Testis (tissue), 2 donors: ENCODE measurements around the gene LIG4.

Source experiments
- POLR2A ChIP-seq: fragments of 450-650 bp; IDR thresholded peaks from one replicate; pipeline ENCODE4 v1.6.1; 2017; ENCODE audit warnings: antibody characterized with exemption, mild to moderate bottlenecking, moderate library complexity
- TF ChIP-seq, protein P1 (sequence below), 3 experiments: fragments of 450-650 bp in 2 of 3; fragments of 200-600 bp in 1 of 3; sonication (generic) in 1 of 3; IDR thresholded peaks; one replicate each; pipeline ENCODE4 v1.5.1; 2016 to 2019; ENCODE audit warnings: antibody characterized with exemption in 3 of 3, mild to moderate bottlenecking in 2 of 3, moderate library complexity in 1 of 3

DNA sequence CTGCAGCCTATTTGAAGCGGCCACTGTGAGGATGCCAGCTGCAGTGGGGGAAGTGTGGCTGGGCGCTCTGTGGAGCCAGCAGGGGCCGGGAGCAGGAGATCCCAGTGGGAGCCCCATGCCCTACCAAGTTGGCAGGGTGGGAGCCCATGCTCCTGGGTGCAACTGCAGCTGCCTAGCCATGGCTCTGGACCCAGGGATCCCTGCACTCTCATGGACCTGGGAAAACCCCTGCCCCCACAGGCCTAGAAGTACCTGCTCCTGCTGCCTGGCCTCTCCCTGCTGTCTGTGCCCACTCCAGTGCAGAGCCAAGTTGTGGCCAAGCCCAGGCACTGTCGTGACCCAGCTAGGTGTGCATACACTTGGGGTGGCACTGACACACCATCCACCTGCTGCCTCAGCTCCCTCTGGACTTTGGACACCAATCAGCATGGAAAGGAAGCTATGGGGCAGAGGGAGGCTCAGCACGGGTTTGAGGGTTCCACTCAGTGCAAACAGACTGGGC is 20.9 kb downstream of the LIG4 start:
- TF ChIP-seq, protein P1, sequence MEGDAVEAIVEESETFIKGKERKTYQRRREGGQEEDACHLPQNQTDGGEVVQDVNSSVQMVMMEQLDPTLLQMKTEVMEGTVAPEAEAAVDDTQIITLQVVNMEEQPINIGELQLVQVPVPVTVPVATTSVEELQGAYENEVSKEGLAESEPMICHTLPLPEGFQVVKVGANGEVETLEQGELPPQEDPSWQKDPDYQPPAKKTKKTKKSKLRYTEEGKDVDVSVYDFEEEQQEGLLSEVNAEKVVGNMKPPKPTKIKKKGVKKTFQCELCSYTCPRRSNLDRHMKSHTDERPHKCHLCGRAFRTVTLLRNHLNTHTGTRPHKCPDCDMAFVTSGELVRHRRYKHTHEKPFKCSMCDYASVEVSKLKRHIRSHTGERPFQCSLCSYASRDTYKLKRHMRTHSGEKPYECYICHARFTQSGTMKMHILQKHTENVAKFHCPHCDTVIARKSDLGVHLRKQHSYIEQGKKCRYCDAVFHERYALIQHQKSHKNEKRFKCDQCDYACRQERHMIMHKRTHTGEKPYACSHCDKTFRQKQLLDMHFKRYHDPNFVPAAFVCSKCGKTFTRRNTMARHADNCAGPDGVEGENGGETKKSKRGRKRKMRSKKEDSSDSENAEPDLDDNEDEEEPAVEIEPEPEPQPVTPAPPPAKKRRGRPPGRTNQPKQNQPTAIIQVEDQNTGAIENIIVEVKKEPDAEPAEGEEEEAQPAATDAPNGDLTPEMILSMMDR (IDR thresholded peaks at IDR 0.05) = no peak
- no peak for TF ChIP-seq POLR2A
